ENCODE results near the gene MRNIP.

GRCh38 chr5:179802207-179802883 is 56.3 kb downstream of the MRNIP start:
- TF ChIP-seq EP300 (IDR thresholded peaks at IDR 0.05; ENCODE audit: borderline replicate concordance in 1 of 2, low read depth in 2 of 2, low read length in 2 of 2) (no peak), MAX (IDR thresholded peaks at IDR 0.05) (no peak), CTCF (IDR thresholded peaks at IDR 0.05; ENCODE audit: control extremely low read depth in 1 of 3, insufficient read depth in 1 of 3, low read depth in 1 of 3, low read length in 3 of 3) (no peak), RFX5 (IDR thresholded peaks at IDR 0.05; ENCODE audit: borderline replicate concordance, low read depth, low read length) (no peak), MAFK (IDR thresholded peaks at IDR 0.05; ENCODE audit: low read depth, low read length) (no peak), POLR2AphosphoS5 (IDR thresholded peaks at IDR 0.05; ENCODE audit: low read depth, low read length) (no peak), EZH2 (IDR thresholded peaks at IDR 0.05; ENCODE audit: low read depth, low read length, severe bottlenecking) (no peak), TAF1 (IDR thresholded peaks at IDR 0.05; ENCODE audit: low read depth, low read length) (no peak), ATF2 (IDR thresholded peaks at IDR 0.05; ENCODE audit: low read length) (no peak), CBX8 (IDR thresholded peaks at IDR 0.05; ENCODE audit: borderline replicate concordance, low read depth, low read length) (no peak), CHD1 (IDR thresholded peaks at IDR 0.05; ENCODE audit: low read depth, low read length) (no peak), POLR2A (IDR thresholded peaks at IDR 0.05; ENCODE audit: control extremely low read depth in 1 of 2, low read depth in 2 of 2, low read length in 2 of 2) (no peak), E2F6 (IDR thresholded peaks at IDR 0.05) (no peak), SUZ12 (IDR thresholded peaks at IDR 0.05; ENCODE audit: low read length) (no peak)

Measured in H1 (cell line).